ENCODE measurements around the gene USP47. TPM values are rescaled to one million over a fixed set of nuclear protein-coding genes. Genes with fewer than 3 reads are reported as not detected.
A peak's percentile ranks its signal among the peaks of the same experiment; 100 is the strongest.

Gene USP47
- total RNA-seq, 4 donors from 2014 or later = 30.5 to 74.2 (median 43.6) TPM

DNA sequence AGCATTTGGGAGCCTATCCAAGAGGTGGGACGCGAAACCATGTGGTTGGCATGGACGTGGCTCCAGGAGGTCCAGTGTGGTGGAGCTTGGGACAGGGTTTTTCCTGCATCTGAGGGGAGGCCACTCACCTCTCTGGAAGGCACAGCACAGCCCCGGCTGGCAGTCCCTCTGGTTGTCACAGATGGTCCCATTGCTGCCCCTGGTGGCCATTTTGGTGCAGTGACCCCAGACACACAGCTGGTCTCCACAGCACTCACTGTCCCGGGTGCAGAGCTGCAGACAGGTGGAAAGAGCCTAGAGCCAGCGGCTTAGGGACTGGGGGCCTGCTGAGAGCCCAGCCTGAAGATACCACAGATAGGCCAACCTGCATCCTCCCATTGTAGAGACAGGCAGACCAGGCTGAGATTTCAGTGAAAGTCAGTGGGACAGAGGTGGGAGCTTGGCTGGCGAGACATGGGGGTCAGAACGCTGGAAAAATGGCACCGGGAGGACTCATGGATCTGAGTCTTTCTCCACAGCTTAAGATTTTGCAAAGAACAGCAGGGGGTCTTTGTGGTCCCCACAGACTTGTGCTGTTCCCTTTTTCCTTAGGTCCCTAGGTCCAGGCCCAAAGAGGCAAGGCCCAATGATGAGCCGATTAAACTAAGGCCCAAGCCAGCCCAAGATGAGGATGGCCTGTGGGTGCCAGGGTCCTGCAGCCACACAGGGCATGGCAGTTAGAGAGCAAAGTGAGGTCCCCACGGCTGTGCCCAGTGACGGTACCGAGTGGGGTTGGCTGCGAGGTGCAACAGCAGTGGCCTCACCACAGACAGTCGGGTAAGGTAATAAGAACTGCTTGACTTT lies 125.3 kb downstream of the USP47 start:
- no peaks in the 10 kb centered on the region for H3K27me3 ChIP-seq
- DNase-seq = no peak
- H3K27ac ChIP-seq = no peak overlapping the region
- peaks cover 0 to 22% (median 0%) of the 10 kb centered on the region in 3 donors for H3K4me1 ChIP-seq
- TF ChIP-seq POLR2A (IDR thresholded peaks at IDR 0.05) = no peak
- TF ChIP-seq, protein P1, sequence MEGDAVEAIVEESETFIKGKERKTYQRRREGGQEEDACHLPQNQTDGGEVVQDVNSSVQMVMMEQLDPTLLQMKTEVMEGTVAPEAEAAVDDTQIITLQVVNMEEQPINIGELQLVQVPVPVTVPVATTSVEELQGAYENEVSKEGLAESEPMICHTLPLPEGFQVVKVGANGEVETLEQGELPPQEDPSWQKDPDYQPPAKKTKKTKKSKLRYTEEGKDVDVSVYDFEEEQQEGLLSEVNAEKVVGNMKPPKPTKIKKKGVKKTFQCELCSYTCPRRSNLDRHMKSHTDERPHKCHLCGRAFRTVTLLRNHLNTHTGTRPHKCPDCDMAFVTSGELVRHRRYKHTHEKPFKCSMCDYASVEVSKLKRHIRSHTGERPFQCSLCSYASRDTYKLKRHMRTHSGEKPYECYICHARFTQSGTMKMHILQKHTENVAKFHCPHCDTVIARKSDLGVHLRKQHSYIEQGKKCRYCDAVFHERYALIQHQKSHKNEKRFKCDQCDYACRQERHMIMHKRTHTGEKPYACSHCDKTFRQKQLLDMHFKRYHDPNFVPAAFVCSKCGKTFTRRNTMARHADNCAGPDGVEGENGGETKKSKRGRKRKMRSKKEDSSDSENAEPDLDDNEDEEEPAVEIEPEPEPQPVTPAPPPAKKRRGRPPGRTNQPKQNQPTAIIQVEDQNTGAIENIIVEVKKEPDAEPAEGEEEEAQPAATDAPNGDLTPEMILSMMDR (IDR thresholded peaks at IDR 0.05) = peak; percentile 2 to 75 (median 64)
- H3K36me3 ChIP-seq = peaks cover 0 to 6% (median 0%) of the 10 kb centered on the region in 3 donors
- H3K4me3 ChIP-seq = no peak overlapping the region
- no peaks in the 10 kb centered on the region for H3K9me3 ChIP-seq
- intact Hi-C loops (cut with DNase I) = loop anchor here (10.0 kb wide), 1 partner anchor 78 kb away; no protein-coding TSS in a partner anchor
- 71 to 76% methylated on average over 9 to 11 of the region's 15 CpGs for WGBS, 2 donors

DNA sequence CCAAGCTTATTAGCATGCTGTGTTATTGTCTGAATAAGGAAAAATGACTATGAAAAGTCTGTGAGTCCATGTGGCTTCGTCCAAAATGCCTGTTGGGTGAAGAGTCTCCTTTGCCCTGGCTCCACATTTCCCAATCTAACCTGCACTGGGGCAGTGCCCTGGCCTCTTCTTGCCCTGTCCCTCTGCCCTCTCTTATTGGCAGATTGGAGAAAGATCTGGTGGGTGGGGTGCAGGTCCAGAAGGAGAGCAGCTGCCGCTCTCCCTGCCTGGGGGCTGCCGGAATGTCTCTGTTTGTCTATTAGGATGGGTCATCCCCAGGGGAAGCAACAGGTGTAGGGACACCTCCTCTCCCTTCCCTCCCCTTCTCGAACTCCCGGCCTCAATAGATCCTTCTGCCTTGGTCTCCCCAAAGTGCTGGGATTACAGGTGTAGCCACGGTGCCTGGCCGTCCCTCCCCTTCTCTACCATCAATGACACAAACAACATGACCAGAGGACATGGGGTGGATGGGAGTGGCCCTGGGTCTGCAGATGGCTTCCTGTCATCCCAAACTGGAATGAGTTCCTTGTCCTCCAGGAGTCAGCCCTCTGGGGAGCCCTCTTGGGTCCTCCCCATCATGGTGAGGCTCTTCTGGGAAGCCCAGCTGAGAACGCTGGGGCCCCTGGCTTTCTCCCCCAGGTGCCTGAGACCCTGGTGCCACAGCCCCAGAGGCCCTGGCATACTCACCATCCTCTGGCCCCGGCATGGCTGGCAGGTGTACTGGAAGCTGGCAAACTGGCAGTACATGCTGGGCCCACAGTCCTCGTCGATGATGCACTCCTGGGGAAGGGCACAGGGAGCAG lies 126.1 kb downstream of the USP47 start:
- Histone ChIP-seq H3K36me3 (peaks cover 0 to 6% (median 0%) of the 10 kb centered on the region in 3 donors), H3K4me1 (peaks cover 0 to 30% (median 5%) of the 10 kb centered on the region in 3 donors), H3K27ac (no peak overlapping the region), H3K9me3 (no peaks in the 10 kb centered on the region), H3K4me3 (no peak overlapping the region), H3K27me3 (no peaks in the 10 kb centered on the region)
- WGBS, 2 donors = 67 to 81% methylated on average over 1 to 7 of the region's 11 CpGs
- DNase-seq = no peak
- no peak for TF ChIP-seq POLR2A (IDR thresholded peaks at IDR 0.05)
- TF ChIP-seq, protein P1 (IDR thresholded peaks at IDR 0.05) = no peak
- intact Hi-C loops (cut with DNase I) = loop anchor here (10.0 kb wide), 1 partner anchor 77 kb away; no protein-coding TSS in a partner anchor

DNA sequence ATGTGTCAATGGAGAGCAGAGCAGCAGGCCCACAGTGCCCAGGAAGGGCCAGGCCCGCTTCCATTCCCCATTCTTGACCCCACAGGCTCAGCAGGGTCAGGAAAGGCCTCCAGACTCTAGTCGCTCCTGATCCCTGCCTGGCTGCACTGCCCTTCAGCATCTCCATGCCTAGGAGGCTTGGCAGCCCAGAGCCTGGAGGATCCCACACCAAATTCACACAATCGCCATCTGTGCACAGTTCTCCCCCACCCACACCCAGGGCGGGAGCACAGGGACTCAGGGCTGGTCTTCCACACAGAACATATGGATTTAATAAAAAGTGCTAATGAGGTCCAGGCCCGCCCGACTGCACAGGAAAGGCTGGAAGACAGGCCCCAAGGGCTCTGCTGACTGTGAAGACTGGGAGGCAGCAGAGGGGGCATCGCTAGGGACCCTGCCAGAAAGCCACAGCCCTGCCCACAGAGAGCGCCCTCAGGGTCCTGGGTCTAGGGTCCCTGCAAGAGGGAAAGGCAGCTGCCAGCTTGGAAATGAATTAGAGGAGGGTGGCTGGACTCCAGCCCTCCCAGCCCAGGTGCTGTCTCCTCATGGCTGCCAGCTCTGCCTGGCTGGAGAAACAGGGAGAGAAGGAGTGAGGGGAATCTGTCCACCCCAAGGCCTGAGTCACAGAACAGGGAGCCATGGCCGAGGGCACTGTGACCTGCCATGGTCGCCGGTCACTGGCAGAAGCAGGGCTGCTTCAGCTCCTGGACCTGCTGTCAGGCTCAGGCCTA lies 126.9 kb downstream of the USP47 start:
- no peak for TF ChIP-seq POLR2A (IDR thresholded peaks at IDR 0.05)
- TF ChIP-seq, protein P1 (IDR thresholded peaks at IDR 0.05) = no peak
- H3K27ac ChIP-seq = no peak overlapping the region
- intact Hi-C loops (cut with DNase I) = loop anchor here (10.0 kb wide), 1 partner anchor 76 kb away; no protein-coding TSS in a partner anchor
- H3K9me3 ChIP-seq = no peaks in the 10 kb centered on the region
- H3K4me3 ChIP-seq = no peak overlapping the region
- H3K4me1 ChIP-seq = peaks cover 4 to 38% (median 12%) of the 10 kb centered on the region in 3 donors
- DNase-seq = no peak
- H3K36me3 ChIP-seq = peaks cover 0 to 6% (median 0%) of the 10 kb centered on the region in 3 donors
- 61 to 82% methylated on average over 7 to 10 of the region's 11 CpGs for WGBS, 2 donors
- H3K27me3 ChIP-seq = no peaks in the 10 kb centered on the region

DNA sequence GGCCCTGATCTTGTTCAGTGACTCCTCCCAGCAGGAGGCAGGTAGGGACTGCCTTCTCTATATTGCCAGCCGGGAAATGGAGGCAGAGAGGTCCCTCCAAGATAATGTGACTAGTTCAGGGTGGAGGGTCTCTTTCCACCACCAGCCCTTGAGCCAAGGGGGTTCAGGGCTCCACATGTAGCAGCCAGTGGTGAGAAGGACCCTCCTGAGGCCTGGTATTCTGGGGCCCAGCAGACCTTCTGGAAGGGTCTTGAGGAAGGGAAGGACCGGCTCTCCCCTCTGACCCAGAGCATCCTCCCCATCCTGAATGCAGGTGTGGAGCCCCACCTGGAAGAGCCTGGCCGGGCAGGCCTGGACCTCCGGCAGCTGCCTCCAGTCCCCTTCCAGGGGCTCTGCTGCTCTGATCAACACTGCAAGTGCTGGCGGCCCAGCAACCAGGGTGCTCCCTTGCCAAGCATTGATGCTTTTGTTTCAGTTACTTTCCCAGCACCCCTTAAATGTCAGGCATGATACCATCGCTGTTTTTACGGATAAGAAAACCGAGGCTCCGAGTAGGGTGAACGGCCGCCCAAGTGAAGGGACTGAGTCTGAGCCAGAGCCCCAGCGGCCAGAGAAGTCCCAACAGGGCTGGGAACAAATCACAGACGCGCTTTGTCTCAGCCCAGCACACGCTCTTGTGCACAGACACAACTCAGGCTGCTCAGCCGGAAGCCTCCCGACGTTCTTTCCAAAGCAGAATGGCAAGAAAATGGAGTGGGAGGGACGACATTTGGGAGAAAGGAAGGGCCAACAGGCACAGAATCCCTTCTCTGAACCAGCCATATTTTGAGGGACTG lies 127.8 kb downstream of the USP47 start:
- H3K27ac ChIP-seq = peak overlapping the region in 1 of 4 donors; percentile 7
- H3K4me3 ChIP-seq = no peak overlapping the region
- no peaks in the 10 kb centered on the region for H3K9me3 ChIP-seq
- no peaks in the 10 kb centered on the region for H3K27me3 ChIP-seq
- H3K4me1 ChIP-seq = peaks cover 6 to 47% (median 15%) of the 10 kb centered on the region in 3 donors
- DNase-seq = no peak
- intact Hi-C loops (cut with DNase I) = loop anchor here (10.0 kb wide), 1 partner anchor 75 kb away; no protein-coding TSS in a partner anchor
- TF ChIP-seq POLR2A (IDR thresholded peaks at IDR 0.05) = no peak
- peaks cover 0 to 6% (median 0%) of the 10 kb centered on the region in 3 donors for H3K36me3 ChIP-seq
- 82 to 86% methylated on average over 9 to 12 of the region's 19 CpGs for WGBS, 2 donors

All from esophagus squamous epithelium (tissue), 5 donors.